HT-29 (cell line): Measurements from ENCODE around the gene ABCC11. TPM values are rescaled to one million over a fixed set of nuclear protein-coding genes. Genes with fewer than 3 reads are reported as not detected.

Experiments used
- DNase-seq: peaks from one replicate; pipeline ENCODE4 v3.0.0-alpha.2; 2015; ENCODE audit warnings: low spot score
- total RNA-seq: library from RNA; depleted of rRNA; stranded (reverse); fragments of >200 nt; shearing (Covaris generic); gene quantifications from 2 replicates; pipeline ENCODE4 v1.2.3, GENCODE V29; 2014

Gene ABCC11
- total RNA-seq, 1 experiment from 2014 or later: not detected

DNA sequence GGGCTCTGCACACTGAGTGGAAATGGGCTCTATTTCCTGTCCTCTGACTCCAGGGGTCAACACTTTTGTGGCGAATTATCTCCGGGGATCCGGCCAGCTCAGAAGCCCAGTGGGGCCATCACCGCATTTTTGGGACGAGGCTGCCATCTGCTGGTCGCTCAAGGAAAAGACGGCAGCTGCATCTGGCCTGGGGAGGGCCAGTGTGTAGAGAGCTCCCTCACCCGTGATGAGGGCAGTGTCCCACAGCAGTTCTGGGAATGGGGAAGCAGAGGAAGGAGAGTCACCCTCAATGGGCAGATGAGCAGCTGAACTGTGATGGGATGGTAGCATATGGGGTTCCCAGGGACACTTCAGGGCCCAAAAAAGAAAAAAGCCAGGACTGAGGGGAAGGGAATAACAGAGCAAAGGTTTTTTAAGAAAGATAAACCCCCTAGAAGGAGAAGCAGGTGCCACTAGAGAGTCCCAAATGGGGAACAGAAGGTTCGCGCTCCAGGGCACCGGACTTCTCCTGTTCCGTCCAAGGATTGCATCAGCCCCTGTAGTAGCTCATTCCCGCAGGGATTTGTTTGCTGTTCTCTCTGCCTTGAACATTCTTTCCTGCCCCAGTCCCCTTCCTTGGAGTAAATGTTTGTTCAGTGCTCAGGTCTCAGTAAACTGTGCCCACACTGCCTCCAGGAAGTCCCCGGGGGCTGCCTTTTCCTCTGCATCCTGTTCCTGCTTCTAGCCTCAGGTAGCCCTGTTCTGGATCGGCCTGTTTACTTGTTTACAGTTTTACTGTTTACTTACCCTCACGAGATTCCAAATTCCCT, 82.2 kb downstream of the ABCC11 start:
- DNase-seq: peak; percentile 72

DNA sequence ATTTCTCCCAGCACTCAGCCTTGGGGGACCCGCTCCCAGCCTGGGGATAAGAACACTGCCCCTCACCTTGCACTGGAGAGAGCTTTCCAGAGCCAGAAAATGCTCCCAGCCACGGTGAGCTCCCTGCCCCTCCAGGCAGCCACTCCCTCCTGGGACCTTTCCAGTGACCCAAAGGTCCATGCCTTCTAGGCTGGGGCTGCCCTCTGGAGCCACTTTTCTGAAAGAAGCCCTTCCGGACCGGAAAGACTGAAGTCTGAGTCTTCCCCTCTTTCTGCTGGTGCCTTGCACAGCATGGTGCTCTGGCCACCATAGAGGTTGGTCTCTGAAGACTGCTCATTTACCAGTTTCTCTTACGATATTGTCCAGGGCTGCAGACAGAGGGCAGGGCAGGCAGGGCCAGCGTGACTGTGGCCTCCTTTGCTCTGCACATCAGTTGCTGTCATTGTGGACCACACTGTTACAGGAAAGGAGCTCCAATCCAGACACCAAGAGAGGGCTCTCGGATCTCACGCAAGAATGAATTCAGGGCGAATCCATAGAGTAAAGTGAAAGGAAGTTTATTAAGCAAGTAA, 84.4 kb downstream of the ABCC11 start:
- no peak for DNase-seq

DNA sequence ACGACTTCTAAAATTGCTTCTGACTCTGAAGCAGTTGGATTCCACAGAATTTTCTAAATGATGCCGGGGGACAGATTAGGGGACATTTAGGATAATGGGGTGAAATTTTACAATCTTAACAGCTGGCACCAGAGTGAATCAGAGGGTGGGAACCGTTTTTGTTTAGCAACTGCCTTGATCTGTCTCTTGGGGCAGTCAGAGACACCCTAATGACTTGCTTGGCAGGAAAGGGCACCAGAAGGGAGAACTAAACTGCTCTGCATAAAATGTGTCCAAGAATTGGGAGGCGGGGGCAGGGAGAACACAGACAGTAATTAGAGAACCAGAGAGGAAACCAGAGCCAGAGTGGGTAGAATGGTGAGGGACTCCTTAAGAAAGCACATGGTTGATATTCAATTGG, 85.4 kb downstream of the ABCC11 start:
- DNase-seq: no peak

DNA sequence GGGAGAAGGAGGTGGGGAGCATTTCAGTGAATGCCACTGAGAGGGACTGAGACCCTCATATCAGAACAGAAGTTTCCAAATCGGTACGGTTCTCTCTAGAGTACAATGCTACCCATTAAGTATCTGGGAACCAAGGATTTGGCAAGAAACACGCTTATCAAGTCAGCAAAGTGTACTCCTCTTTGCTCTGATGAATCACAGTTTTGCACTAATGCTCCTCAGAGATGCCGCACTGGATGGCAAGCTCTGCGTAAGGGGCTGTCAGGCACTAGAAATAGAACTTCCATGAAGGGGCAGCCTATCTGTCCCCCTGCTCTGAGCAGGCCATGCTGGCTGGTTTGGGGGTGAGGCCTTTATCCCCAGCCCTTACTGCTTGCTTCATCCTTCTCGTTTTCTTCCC, 86.8 kb downstream of the ABCC11 start:
- no peak for DNase-seq

DNA sequence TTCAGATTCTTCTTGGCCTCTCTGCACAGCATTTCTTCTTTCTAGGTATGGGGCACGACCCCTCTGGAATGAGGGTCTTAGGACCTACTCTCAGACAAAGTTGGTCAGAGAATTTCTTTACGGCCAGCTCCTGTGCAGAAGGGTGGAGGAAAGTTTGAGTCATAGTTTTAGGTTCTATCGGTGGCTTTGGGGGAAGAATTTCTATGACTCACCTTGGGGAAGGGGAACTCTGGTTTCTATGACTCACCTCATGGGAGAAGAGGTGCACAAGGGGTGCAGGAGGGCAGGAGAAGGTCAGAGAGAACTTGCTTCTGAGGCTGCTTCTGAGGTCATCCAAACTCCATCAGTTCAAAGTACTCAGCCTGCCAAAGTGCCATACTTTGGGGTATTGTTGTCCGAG, 89.0 kb downstream of the ABCC11 start:
- DNase-seq: no peak

DNA sequence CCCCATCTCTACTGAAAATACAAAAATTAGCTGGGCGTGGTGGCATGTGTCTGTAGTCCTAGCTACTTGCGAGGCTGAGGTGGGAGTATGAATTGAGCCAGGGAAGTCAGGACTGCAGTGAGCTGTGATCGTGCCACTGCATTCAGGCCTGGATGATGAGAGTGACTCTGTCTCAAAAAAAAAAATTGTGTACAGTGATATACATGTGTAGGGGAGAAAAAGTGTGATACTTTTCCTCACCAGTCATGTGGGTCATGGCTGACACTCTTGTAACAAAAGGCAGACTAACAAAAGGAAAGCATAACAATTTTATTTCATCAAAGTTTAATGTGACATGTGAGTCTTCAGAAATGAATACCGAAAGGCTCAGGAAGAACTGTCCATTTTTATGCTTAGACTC, 89.5 kb downstream of the ABCC11 start:
- DNase-seq: no peak

DNA sequence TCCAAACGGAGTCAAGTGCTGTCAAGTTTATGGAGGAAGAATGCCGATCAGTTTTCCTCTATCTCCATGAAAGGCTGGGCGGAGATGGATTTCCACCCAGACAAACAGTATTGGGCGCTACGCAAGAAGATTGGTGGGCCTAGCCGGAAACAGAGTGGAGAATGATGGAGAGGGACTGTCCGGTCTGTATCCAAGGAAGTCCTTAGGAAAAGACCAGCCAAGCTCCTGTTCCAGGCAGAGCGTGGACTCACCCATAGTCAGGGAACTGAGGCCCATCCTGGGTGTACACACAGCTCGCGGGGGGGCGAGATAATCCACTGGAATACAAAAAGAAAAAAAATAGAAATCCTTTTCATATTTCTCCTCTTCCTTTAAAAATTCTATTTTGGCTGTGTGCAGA, 90.0 kb downstream of the ABCC11 start:
- DNase-seq: no peak

DNA sequence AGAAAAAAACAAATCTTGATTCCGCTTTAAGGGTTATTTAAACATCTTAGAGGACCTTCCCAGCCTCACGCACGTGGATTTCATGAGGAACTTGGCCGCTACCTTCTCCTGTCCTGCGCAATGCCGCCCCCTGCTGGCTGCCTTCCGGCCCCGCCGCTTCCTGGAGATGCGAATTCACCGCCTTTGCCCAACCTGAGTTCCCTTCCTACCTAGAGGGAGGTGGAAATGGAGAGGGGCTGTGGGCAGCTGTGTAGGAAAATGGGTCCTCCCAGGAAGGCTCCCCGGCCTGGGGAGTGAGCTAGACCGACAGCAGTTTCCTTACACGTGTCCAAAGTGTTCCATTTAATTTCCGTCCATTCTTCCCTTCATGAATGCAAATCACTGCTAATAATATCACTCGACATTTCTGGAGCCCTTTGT, 90.5 kb downstream of the ABCC11 start:
- DNase-seq: peak; percentile 66

DNA sequence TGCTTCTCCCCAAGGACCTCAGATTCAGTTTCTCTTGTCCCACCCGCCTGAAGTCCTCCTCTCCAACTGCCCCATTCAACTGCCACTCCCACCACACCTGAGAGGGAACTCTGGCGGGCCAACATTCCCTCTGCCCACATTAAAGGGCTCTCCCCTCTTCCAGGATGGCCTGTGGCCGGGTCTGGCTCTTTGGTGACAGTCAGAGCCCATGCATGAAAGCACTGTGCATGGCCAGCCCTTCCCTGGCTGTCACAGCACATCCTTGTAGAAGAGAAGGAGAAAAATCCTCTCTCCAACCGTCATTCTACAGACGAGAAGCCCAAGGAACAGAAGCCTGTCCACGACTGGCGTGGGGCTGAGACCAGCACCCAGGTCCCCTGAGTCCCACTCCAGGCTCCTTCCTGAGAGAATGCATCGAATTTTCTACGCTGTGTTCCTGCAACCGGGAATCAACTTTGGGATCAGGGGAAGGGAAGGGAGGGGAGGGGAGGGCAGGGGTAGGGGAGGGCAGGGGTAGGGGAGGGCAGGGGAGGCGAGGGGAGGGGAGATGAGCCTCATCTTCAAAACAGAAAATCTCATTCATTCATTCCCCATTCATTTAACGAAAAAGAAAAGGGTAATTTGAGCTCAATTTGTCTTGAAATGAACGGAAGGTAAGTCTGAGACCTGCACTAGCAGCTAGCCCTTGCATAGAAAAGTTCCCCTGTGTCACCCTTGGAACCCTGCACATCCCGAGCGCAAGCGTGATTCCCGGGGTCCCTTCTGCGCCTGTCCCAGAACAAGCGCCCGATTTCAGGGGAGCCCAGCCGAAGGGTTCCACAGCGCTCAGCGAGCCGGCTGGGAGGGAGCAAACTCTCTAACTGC, 91.2 kb downstream of the ABCC11 start, which contains the start of gene ABCC12:
Gene ABCC12 (minus strand): TSS at position 68 of the 864 bp plus-strand sequence. CDS start 9,569 bp downstream, outside the sequence.
- no peak for DNase-seq

DNA sequence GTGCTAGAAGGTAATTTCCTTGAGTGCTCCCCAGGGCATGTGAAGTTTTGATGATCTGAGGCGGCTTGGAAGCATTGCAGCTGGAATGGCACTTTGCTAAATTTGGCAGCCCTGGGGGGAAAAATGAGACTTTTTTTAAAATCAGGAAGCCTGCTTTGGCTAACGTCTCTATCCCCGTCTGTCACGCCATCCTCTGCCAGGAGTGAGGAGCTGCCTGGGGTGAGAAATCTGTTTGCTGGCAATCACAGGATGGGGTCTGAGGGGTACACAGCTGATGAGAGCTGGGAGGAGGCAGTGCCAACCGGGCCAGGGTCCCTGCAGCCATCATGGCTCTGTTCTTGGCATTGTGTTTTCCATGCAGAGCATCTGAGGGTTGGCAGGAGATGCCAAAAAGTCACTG, 93.6 kb downstream of the ABCC11 start:
- DNase-seq: no peak

DNA sequence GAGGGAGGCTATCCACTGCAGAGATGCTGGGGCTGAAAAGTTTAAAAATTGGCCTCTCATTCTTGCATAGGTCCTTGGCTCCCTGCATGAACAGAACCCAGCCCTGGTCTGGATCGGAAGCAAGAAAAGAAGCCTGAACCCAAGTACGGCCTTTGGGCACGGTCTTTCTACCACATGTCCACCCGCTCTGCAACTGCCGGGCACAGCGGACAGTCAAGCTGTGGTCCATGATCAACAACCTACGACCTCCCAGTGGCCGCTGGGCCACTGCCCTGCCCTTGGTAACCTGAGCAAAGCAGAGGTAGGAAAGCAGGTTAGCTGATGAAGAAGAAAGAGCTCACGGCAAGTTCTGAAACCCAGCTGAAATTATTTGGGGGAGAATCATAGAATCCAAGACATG, 95.1 kb downstream of the ABCC11 start:
- DNase-seq: no peak

DNA sequence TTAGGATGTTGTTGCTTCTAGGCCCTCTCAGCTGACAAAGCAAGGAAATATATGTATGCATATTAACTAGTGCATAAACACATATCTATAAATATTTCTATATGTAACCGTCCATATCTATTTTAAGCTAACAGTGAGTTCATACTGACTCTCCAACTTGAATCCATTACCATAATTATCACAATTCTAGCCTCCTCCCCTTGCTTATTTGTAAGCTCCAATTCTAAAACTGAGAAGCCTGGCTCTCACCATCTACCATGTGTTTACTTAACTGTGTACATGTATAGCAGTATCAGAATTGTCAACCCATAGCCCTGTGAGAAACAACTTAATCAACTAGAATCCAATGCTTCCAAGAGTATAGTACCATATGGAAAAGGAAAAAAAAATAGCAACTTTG, 96.6 kb downstream of the ABCC11 start:
- no peak for DNase-seq

DNA sequence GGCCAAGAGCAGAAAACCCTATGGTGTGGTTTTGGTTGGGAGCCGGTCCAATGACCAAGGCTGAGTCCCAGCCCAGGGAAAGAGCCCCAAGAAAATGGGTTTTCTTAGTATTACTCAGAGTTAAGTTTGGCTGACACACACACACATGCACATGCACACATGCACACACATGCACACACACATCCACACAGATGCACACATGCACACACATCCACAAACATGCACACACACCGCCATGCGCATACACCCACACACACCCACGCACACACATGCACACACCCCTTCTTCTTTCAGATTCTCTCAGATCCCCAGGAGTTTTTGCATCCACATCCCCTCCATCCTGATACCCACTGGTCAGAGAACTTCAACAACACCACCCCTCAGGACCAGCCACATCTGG, 100.6 kb downstream of the ABCC11 start:
- DNase-seq: no peak

DNA sequence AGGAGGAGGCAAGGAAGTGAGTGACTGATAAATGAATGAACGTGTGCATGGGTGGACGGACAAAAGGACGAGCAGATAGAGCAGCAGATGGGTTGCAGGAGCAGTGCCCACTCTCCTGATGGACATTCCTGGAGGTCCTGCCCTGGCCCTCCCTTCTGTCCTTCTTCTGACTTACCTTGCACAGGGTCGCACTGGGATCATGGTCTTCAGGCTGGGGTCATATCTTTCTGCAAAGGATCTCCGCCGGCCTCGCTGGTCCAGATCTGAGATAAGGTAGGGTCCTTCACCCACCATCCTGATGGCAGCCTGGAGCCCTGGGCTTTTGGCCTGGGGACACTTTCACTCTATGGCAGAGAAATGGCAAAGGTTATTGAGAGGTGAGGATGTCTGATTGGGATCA, 101.2 kb downstream of the ABCC11 start:
- no peak for DNase-seq

DNA sequence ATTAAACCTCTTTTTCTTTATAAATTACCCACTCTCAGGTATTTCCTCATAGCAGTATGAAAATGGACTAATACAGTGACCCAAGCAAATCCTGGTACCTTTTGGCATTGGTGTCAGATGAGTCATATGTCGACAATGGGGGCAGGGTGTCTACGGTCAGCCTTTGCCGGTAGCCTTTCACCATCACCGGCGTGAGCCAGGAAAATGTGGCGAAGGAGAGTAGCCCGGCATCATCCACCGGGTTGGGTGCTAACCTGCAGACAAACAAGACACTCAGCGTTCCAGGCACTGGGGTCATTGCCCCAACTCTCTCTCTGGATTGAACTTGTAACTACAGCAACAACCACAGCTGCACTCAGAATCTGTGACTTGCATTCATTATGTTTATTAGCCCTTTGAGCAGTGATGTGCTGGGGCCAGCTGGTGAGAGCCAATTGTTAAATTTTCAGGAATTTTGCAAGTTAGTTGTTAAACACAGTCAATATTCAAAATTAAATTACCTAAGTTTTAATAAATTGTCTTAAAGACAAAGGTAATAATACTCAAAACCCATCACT, 103.4 kb downstream of the ABCC11 start:
- DNase-seq: no peak

DNA sequence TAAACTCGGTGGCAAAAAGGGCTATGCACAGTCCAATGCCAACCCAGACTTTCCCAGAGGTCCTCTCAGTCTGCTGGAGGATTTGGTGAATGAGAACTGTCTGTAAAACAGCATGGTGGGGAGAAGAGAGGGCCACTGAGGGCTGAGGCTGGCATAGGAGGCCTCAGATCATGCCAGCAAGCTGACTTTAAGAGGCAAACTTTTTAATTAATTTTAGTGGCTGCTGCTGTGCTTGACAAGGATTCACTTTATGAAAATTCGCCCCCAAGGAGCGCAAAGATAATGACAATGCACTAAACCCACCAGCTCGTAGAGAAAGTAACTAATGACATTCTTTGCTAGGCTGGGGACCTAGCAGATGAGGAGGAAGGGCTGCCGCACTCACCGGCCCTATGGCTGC, 106.5 kb downstream of the ABCC11 start:
- DNase-seq: no peak

DNA sequence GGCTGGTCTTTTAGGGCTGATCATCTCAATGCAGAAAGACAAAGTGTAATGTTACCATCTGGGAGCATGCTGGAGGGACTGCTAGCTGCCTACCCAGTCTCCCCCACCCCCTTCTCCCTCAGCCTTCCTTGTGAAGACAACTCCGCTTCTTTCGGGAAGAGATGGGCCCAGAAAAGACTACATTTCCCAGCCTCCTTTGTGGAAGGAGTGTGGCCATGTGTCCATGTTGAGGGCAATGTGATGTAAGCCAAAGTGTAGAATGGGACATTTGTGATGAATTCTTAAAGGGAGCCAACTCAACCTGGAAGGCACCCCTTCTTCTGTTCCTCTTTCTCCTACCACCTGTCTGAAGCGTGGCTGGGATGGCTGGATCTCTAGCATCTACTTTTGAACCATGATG, 107.8 kb downstream of the ABCC11 start:
- DNase-seq: no peak

DNA sequence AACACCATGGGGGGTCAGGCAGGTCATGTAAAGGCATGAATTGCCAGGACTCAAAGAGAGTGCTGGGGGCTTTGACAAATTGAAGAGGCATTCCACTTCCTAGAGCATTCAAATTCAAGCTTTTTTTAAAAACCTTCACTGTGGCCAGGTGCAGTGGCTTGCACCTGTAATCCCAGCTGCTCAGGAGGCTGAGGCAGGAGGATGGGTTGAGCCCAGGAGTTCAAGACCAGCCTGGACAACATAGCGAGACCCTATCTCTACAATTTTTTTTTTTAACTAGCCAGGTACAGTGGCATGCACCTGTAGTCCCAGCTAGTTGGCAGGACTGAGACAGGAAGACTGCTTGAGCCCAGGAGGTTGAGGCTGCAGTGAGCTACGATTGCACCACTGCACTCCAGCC, 108.8 kb downstream of the ABCC11 start:
- no peak for DNase-seq

DNA sequence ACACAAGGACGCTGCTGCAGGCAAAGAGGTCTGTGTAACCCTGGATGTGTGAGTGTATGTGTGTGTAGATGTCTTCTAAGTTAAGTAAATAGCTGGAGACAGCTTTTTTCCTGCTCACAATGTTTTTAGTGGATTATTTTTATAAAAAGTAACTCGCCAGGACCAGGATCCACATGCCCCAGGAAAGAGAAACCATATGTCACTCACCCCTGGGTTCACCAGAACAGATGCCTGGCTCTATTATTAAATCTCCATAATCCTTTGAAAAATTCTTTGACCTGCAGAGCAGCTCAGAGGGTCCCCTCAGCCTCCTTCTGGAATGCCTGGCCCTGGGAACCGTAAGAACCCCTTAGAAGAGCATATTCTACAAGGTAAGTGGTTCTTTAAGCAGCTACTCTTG, 109.5 kb downstream of the ABCC11 start:
- no peak for DNase-seq

DNA sequence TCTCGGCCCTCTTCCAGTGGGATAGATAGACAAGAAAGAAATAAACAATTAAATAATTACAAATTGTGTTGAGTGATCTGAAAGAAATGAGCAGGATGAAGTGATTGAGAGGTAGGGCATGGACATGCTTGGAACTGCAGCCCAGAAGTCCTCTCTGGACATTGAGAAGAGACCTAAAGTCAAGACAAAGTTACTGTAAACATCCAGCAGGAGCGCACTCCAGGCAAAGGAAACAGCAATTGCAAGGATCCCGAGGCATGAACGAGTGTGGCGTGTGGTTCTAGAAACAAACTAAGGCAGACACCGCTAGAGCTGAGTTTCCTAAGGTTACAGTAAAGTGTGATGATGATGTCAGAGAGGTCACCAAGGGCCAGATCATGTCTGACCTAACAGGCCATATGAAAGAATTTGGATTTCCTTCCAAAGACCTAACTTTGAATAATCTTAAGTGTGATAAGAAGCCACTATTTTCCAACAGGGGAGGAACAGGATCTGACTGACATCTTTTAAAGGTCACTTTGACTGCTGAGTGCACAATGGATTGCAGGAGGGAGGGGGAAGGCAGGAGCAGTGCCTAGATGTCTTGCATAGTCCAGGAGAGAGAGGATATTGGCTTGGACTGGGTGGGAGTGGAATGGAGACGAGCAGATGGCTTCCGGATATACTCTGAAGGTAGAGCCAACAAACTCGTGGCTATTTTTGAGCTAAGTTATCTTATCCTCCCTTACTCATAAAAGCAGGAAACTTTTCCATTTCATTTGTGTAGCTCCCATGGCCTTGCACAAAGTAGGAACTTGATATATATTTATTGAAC, 110.6 kb downstream of the ABCC11 start:
- DNase-seq: no peak
